MCF 10A (cell line): ENCODE results near the gene FNDC4. TPM values are rescaled to one million over a fixed set of nuclear protein-coding genes. Genes with fewer than 3 reads are reported as not detected.

ENCODE experiments used
- BruUV-seq: library from RNA; stranded (reverse); fragments of 400-500 nt; replicated peaks from 2 replicates; lab custom pipeline; 2021; lab: Mats Ljungman, UMichigan
- CTCF ChIA-PET: fragments of 300-600 bp; sonication (Branson Sonifier 250); formaldehyde crosslinking; extraction: SDS; loops from one replicate; lab custom pipeline; 2021; ENCODE audit warnings: antibody characterized with exemption, inconsistent platforms; lab: Yijun Ruan, JAX
- POLR2A ChIA-PET: fragments of 300-600, 350-650 bp; sonication (Branson Sonifier 250); formaldehyde crosslinking; extraction: SDS; loops from one replicate; lab custom pipeline; 2020; ENCODE audit warnings: antibody characterized with exemption, inconsistent platforms; lab: Yijun Ruan, JAX
- DNase-seq: peaks from one replicate; pipeline ENCODE4 v3.0.0-alpha.2; 2018; ENCODE audit not compliant: unreplicated experiment
- H3K27ac Mint-ChIP-seq: one replicate; pipeline ENCODE4 v1.8.0; 2022; ENCODE audit warnings: mild to moderate bottlenecking, low read depth, mixed read lengths; ENCODE audit not compliant: unreplicated experiment
- H3K27me3 Mint-ChIP-seq: one replicate; pipeline ENCODE4 v1.8.0; 2022; ENCODE audit warnings: mixed read lengths; ENCODE audit not compliant: insufficient read depth, unreplicated experiment
- H3K36me3 Mint-ChIP-seq: one replicate; pipeline ENCODE4 v1.8.0; 2022; ENCODE audit warnings: mild to moderate bottlenecking, moderate library complexity, mixed read lengths; ENCODE audit not compliant: insufficient read depth, unreplicated experiment
- H3K4me1 Mint-ChIP-seq: one replicate; pipeline ENCODE4 v1.8.0; 2022; ENCODE audit warnings: mixed read lengths; ENCODE audit not compliant: insufficient read depth, unreplicated experiment
- H3K4me3 Mint-ChIP-seq: one replicate; pipeline ENCODE4 v1.8.0; 2022; ENCODE audit warnings: mild to moderate bottlenecking, moderate library complexity, mixed read lengths; ENCODE audit not compliant: unreplicated experiment
- H3K9me3 Mint-ChIP-seq: one replicate; pipeline ENCODE4 v1.8.0; 2022; ENCODE audit warnings: mixed read lengths; ENCODE audit not compliant: unreplicated experiment
- intact Hi-C: fragments of 100-400 bp; cut with micrococcal nuclease; formaldehyde crosslinking; loops from 2 replicates; pipeline ENCODE4 v1.14.1; 2022
- total RNA-seq: library from RNA; stranded (reverse); gene quantifications from 2 replicates; pipeline ENCODE4 v1.2.3, GENCODE V29; 2022
- TF ChIP-seq, protein P1 (sequence below): fragments of 200-600 bp; IDR thresholded peaks from one replicate; pipeline ENCODE4 v1.8.0; 2022; ENCODE audit warnings: antibody characterized with exemption, mild to moderate bottlenecking; ENCODE audit not compliant: unreplicated experiment

The FNDC4 gene
- total RNA-seq, 1 experiment from 2014 or later: 0.79 TPM

GRCh38 chr2:27441958-27442919, 52.8 kb downstream of the FNDC4 start, which contains the start of gene KRTCAP3:
Gene KRTCAP3 (plus strand): TSS chr2:27442381. CDS start chr2:27442413, 32 bp downstream.
- CTCF ChIA-PET: no interaction called here
- no TSS peak for BruUV-seq
- intact Hi-C loops: no loop called here
- H3K27ac Mint-ChIP-seq: peak within 1 kb of the TSS; percentile 12
- H3K36me3 Mint-ChIP-seq: peaks cover 69% of the 10 kb centered on the region
- H3K27me3 Mint-ChIP-seq: no peaks in the 10 kb centered on the region
- POLR2A ChIA-PET: interaction anchor here (0.7 to 5.2 kb wide), 4 partner anchors 12 to 123 kb away, joined by 3 to 51 read pairs (median 5); partner anchors contain the start of genes NRBP1 and PPM1G
- no peak within 1 kb of the TSS for H3K4me3 Mint-ChIP-seq
- TF ChIP-seq, protein P1, sequence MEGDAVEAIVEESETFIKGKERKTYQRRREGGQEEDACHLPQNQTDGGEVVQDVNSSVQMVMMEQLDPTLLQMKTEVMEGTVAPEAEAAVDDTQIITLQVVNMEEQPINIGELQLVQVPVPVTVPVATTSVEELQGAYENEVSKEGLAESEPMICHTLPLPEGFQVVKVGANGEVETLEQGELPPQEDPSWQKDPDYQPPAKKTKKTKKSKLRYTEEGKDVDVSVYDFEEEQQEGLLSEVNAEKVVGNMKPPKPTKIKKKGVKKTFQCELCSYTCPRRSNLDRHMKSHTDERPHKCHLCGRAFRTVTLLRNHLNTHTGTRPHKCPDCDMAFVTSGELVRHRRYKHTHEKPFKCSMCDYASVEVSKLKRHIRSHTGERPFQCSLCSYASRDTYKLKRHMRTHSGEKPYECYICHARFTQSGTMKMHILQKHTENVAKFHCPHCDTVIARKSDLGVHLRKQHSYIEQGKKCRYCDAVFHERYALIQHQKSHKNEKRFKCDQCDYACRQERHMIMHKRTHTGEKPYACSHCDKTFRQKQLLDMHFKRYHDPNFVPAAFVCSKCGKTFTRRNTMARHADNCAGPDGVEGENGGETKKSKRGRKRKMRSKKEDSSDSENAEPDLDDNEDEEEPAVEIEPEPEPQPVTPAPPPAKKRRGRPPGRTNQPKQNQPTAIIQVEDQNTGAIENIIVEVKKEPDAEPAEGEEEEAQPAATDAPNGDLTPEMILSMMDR: no peak
- peak; percentile 35 for DNase-seq
- no peaks in the 10 kb centered on the region for H3K9me3 Mint-ChIP-seq
- H3K4me1 Mint-ChIP-seq: peaks cover 9% of the 10 kb centered on the region

Other genes with a start within 250 kb of the FNDC4 start
- not detected in 2 replicates for gene SLC30A3, start 232.2 kb downstream of the FNDC4 start, total RNA-seq
- gene DNAJC5G, start 219.8 kb downstream of the FNDC4 start, total RNA-seq: not detected in 2 replicates
- not detected in 2 replicates for gene TRIM54, start 212.8 kb downstream of the FNDC4 start, total RNA-seq
- 7.9 and 9.5 TPM in 2 replicates for gene UCN, start 186.8 kb downstream of the FNDC4 start, total RNA-seq
- 104 and 114 TPM in 2 replicates for gene MPV17, start 172.1 kb downstream of the FNDC4 start, total RNA-seq
- gene GTF3C2, start 138.4 kb downstream of the FNDC4 start, total RNA-seq: 47.5 and 47.8 TPM in 2 replicates
- 42.7 and 50.1 TPM in 2 replicates for gene EIF2B4, start 124.9 kb downstream of the FNDC4 start, total RNA-seq
- gene SNX17, start 124.6 kb downstream of the FNDC4 start, total RNA-seq: 101 and 125 TPM in 2 replicates
- 14.8 and 16.2 TPM in 2 replicates for gene ZNF513, start 114.5 kb downstream of the FNDC4 start, total RNA-seq
- gene PPM1G, start 85.6 kb downstream of the FNDC4 start, total RNA-seq: 85.7 and 123 TPM in 2 replicates
- gene NRBP1, start 66.6 kb downstream of the FNDC4 start, total RNA-seq: 79.5 and 97.3 TPM in 2 replicates
- 4.1 and 6.9 TPM in 2 replicates for gene KRTCAP3, start 52.8 kb downstream of the FNDC4 start, total RNA-seq
- gene IFT172, start 5.5 kb downstream of the FNDC4 start, total RNA-seq: 20.6 and 22.3 TPM in 2 replicates
- not detected in 2 replicates for gene GCKR, start 1.6 kb upstream of the FNDC4 start, total RNA-seq
- gene ZNF512, start 87.8 kb upstream of the FNDC4 start, total RNA-seq: 19.9 and 25.5 TPM in 2 replicates
- 0.61 and 2.3 TPM in 2 replicates for gene CCDC121, start 133.8 kb upstream of the FNDC4 start, total RNA-seq
- gene GPN1, start 133.8 kb upstream of the FNDC4 start, total RNA-seq: 28.6 and 30.5 TPM in 2 replicates
- gene SUPT7L, start 168.4 kb upstream of the FNDC4 start, total RNA-seq: 36.4 and 40.8 TPM in 2 replicates
- gene SLC4A1AP, start 168.7 kb upstream of the FNDC4 start, total RNA-seq: 24.3 and 27.2 TPM in 2 replicates